Mesothelial cell of epicardium (in vitro differentiated cells): ENCODE measurements around the gene MPL. TPM values are rescaled to one million over a fixed set of nuclear protein-coding genes. Genes with fewer than 3 reads are reported as not detected.

Experiments used
- DNase-seq, 2 experiments: peaks; one replicate each; pipeline ENCODE4 v3.0.0; 2021; ENCODE audit warnings: low spot score in 2 of 2; ENCODE audit not compliant: unreplicated experiment in 2 of 2
- H3K27ac Mint-ChIP-seq: 2 replicates; pipeline ENCODE4 v1.8.0; 2021; ENCODE audit warnings: mixed read lengths
- H3K27me3 Mint-ChIP-seq: 2 replicates; pipeline ENCODE4 v1.8.0; 2021; ENCODE audit warnings: low read depth, mixed read lengths
- H3K36me3 Mint-ChIP-seq: 2 replicates; pipeline ENCODE4 v1.8.0; 2021; ENCODE audit warnings: mixed read lengths
- H3K4me1 Mint-ChIP-seq: 2 replicates; pipeline ENCODE4 v1.8.0; 2021; ENCODE audit warnings: mixed read lengths
- H3K4me3 Mint-ChIP-seq: 2 replicates; pipeline ENCODE4 v1.8.0; 2021; ENCODE audit warnings: mild to moderate bottlenecking, moderate library complexity, mixed read lengths
- H3K9me3 Mint-ChIP-seq: 2 replicates; pipeline ENCODE4 v1.8.0; 2021; ENCODE audit warnings: mixed read lengths
- total RNA-seq: library from RNA; stranded (reverse); gene quantifications from 3 replicates; pipeline ENCODE4 v1.2.1, GENCODE V29; 2021
- TF ChIP-seq, protein P1 (sequence below): fragments of 200-600 bp; sonication (generic); IDR thresholded peaks from one replicate; pipeline ENCODE4 v1.5.0; 2021; ENCODE audit warnings: antibody characterized with exemption; ENCODE audit not compliant: unreplicated experiment

Gene MPL
- total RNA-seq, 1 donor from 2014 or later, result not detected

DNA sequence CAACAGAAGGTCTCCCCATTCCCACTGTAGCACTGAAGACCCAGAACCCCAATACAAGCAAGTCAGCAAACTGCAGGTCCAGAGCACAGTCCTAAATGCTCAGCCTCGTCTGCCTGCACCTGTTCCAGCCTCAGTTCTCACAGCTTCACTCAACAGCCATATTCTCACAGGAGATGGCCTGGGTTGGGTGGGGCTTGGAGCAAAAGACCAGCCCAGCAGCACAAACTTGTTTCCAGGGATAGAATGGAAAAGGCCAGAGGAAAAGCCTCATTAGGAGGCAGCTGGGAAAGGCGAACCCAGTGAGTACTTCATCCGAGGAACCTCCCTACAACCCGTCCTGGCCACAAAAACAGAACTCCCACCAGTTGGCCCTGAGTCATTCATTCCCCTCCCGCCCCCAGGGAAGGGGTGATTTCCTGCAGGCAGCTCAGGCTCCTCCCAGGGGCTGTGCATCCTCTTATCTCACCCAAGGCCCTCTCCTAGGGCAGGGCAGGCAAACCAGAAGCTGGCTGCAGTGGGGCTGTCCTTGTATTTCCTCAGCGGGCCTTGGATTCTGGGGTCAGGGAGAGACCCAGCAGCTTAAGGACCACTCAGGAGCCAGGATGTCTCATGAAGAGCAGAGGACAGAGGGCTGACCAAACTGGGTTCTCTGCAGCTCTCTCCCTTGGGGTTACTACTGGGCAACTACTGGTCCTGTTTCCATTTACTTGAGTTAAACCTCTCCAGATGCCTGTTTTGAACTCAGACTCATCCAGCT is 7.4 kb upstream of the MPL start:
- no peak for DNase-seq
- H3K9me3 Mint-ChIP-seq, result peaks cover 24% of the 10 kb centered on the region
- peaks cover 2% of the 10 kb centered on the region for H3K36me3 Mint-ChIP-seq
- H3K4me1 Mint-ChIP-seq, result peaks cover 3% of the 10 kb centered on the region
- TF ChIP-seq, protein P1, sequence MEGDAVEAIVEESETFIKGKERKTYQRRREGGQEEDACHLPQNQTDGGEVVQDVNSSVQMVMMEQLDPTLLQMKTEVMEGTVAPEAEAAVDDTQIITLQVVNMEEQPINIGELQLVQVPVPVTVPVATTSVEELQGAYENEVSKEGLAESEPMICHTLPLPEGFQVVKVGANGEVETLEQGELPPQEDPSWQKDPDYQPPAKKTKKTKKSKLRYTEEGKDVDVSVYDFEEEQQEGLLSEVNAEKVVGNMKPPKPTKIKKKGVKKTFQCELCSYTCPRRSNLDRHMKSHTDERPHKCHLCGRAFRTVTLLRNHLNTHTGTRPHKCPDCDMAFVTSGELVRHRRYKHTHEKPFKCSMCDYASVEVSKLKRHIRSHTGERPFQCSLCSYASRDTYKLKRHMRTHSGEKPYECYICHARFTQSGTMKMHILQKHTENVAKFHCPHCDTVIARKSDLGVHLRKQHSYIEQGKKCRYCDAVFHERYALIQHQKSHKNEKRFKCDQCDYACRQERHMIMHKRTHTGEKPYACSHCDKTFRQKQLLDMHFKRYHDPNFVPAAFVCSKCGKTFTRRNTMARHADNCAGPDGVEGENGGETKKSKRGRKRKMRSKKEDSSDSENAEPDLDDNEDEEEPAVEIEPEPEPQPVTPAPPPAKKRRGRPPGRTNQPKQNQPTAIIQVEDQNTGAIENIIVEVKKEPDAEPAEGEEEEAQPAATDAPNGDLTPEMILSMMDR, result no peak
- no peaks in the 10 kb centered on the region for H3K27me3 Mint-ChIP-seq
- no peak overlapping the region for H3K27ac Mint-ChIP-seq
- no peak overlapping the region for H3K4me3 Mint-ChIP-seq

DNA sequence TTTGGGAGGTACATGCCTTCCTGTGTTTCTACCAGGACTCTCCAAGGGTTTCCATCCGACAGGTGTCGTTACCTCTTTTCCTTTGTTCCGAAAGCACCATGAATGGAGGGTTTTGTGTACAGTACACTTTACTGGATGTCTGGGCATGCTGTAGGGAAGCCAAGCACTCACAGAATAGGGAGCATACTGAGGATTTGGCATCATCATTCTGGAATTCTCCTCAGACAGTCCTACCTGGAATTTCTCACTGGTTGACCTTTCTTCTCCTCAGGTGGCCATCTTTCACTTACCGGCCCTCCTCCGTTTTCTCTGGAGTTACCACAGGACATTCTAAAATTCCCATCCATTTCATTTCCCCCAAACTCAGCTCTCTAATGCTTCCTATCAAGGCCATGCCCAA is 5.9 kb upstream of the MPL start:
- H3K27me3 Mint-ChIP-seq, result no peaks in the 10 kb centered on the region
- peaks cover 3% of the 10 kb centered on the region for H3K4me1 Mint-ChIP-seq
- DNase-seq, result no peak
- TF ChIP-seq, protein P1, result no peak
- H3K27ac Mint-ChIP-seq, result no peak overlapping the region
- peaks cover 18% of the 10 kb centered on the region for H3K9me3 Mint-ChIP-seq
- H3K4me3 Mint-ChIP-seq, result no peak overlapping the region
- H3K36me3 Mint-ChIP-seq, result no peaks in the 10 kb centered on the region

DNA sequence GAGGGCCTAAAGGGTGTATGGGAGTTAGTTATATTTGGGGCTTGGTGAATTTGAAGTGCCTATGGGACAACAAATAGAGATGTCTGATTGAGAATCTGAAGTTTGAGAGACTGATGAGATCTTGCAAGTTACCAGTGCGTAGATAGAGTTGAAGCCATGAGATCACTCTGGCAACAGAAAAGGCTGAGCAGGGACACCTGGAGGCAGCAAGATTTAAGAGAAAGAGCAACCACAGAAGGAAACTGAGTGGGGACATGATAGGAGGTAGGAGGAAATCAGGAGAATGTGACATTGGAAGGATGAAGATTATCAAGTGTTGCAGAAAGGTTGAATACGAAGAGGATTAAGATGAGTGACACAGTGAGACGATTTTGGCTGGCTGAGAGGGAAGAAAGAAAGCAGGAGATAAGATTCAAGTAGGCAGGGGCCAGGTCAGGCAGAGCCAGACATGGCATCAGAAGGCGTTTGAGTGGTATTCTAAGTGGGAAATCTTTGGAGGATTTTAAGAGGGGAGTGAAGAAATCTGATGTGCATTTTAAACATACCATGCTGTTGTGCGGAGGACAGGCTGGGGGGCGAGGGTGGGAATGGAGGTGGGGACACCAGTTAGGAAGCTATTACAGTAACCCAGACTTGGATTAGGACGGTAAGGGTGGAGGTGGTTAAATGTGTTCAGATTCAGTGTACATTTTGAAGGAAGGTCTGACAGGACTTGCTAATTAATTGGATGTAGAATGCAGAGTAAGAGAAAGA is 3.0 kb upstream of the MPL start:
- no peak overlapping the region for H3K27ac Mint-ChIP-seq
- H3K36me3 Mint-ChIP-seq, result no peaks in the 10 kb centered on the region
- H3K4me3 Mint-ChIP-seq, result no peak overlapping the region
- H3K9me3 Mint-ChIP-seq, result no peaks in the 10 kb centered on the region
- H3K27me3 Mint-ChIP-seq, result peaks cover 3% of the 10 kb centered on the region
- peaks cover 3% of the 10 kb centered on the region for H3K4me1 Mint-ChIP-seq
- no peak for DNase-seq
- TF ChIP-seq, protein P1, result no peak

DNA sequence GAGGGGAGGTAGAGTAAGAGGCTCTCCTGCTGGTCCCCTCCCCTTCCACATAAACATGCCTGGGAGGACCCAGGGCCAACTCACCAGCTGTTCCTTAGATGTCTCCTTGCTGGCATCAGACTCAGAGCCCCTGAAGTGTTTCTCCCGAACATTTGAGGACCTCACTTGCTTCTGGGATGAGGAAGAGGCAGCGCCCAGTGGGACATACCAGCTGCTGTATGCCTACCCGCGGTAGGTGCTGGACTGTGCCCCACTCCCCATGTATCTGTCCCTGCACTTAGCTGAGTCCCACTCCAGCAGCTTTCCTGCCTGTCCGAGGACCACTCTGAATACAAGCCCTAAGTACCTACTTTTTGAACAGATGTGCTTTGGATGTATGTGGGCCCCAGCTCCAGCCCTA is 383 bp downstream of the MPL start:
- TF ChIP-seq, protein P1, result no peak
- no peaks in the 10 kb centered on the region for H3K9me3 Mint-ChIP-seq
- H3K27me3 Mint-ChIP-seq, result peaks cover 3% of the 10 kb centered on the region
- no peaks in the 10 kb centered on the region for H3K4me1 Mint-ChIP-seq
- no peak overlapping the region for H3K4me3 Mint-ChIP-seq
- H3K36me3 Mint-ChIP-seq, result no peaks in the 10 kb centered on the region
- DNase-seq, result no peak
- H3K27ac Mint-ChIP-seq, result no peak overlapping the region

DNA sequence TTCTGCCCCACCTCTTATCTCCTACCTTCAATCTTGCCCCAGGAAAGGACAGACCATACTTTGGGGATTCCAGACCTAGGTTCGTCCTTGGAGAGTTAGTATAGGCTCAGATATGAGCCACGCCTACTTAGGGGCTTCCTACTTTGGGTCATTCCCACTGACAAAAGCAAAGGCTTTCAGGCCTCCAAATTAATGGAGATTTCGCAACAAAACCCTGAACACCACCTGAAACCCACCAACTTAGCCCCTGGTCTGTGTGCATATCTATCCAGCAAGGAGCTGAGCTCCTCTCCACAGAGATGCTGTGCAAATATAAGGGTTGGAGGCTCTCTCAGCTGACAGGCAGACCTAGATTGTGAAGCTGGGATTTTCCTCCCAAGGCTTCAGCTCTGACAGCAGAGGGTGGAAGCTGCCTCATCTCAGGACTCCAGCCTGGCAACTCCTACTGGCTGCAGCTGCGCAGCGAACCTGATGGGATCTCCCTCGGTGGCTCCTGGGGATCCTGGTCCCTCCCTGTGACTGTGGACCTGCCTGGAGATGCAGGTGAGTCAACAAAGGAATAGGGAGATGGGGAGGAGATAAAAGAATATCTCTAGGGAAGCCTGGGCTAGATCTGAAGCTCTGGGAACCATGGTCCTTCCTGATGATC is 2.1 kb downstream of the MPL start:
- DNase-seq, result no peak
- Mint-ChIP-seq H3K4me3 (no peak overlapping the region), H3K9me3 (no peaks in the 10 kb centered on the region), H3K4me1 (no peaks in the 10 kb centered on the region), H3K27ac (no peak overlapping the region), H3K36me3 (no peaks in the 10 kb centered on the region), H3K27me3 (peaks cover 3% of the 10 kb centered on the region)
- TF ChIP-seq, protein P1, result no peak
